CD4-positive, alpha-beta memory T cell (primary cell): Measurements from ENCODE around the gene TTLL11. TPM values are rescaled to one million over a fixed set of nuclear protein-coding genes. Genes with fewer than 3 reads are reported as not detected.

Experiments
- CTCF ChIA-PET: fragments of 350-600 bp; sonication (Branson Sonifier 250); formaldehyde crosslinking; loops from one replicate; lab custom pipeline; 2021; ENCODE audit warnings: inconsistent platforms; ENCODE audit not compliant: partially characterized antibody; lab: Charles Lee
- POLR2A ChIA-PET: fragments of 350-600 bp; sonication (Branson Sonifier 250); formaldehyde crosslinking; loops from one replicate; lab custom pipeline; 2021; ENCODE audit not compliant: partially characterized antibody; lab: Charles Lee
- DNase-seq, 5 donors: peaks; one replicate each; pipeline versions ENCODE4 v3.0.0 to v3.0.0-alpha.2; 2020 to 2022; ENCODE audit warnings: mixed read lengths in 1 of 5
- H3K27ac ChIP-seq: one replicate; pipeline ENCODE4 v1.7.0; 2013; ENCODE audit warnings: low read depth, low read length
- H3K27me3 ChIP-seq: 2 replicates; pipeline ENCODE4 v1.7.0; 2013; ENCODE audit warnings: mild to moderate bottlenecking, low read length, moderate library complexity; ENCODE audit not compliant: insufficient read depth
- H3K36me3 ChIP-seq: 2 replicates; pipeline ENCODE4 v1.7.0; 2013; ENCODE audit warnings: mild to moderate bottlenecking, low read length, moderate library complexity; ENCODE audit not compliant: insufficient read depth
- H3K4me1 ChIP-seq: 2 replicates; pipeline ENCODE4 v1.7.0; 2013; ENCODE audit warnings: mild to moderate bottlenecking, low read length, moderate library complexity; ENCODE audit not compliant: insufficient read depth
- H3K4me3 ChIP-seq, 2 donors: one replicate each; pipeline ENCODE4 v1.7.0; 2013; ENCODE audit warnings: low read length in 2 of 2, mild to moderate bottlenecking in 1 of 2
- H3K9me3 ChIP-seq, 2 donors: one replicate each; pipeline ENCODE4 v1.7.0; 2013; ENCODE audit warnings: low read length in 2 of 2, control low read depth in 1 of 2; ENCODE audit not compliant: control insufficient read depth in 1 of 2
- H3K27ac Mint-ChIP-seq, 7 donors: one replicate each; pipeline ENCODE4 v1.8.0; 2020 to 2021; ENCODE audit warnings: mixed read lengths in 7 of 7, mild to moderate bottlenecking in 6 of 7, inconsistent platforms in 3 of 7, moderate library complexity in 3 of 7
- H3K27me3 Mint-ChIP-seq, 2 donors: one replicate each; pipeline ENCODE4 v1.8.0; 2020 to 2021; ENCODE audit warnings: mixed read lengths in 2 of 2
- H3K36me3 Mint-ChIP-seq, 2 donors: one replicate each; pipeline ENCODE4 v1.8.0; 2020 to 2021; ENCODE audit warnings: mixed read lengths in 2 of 2, inconsistent platforms in 1 of 2, mild to moderate bottlenecking in 1 of 2
- H3K4me1 Mint-ChIP-seq, 4 donors: one replicate each; pipeline ENCODE4 v1.8.0; 2020 to 2021; ENCODE audit warnings: mixed read lengths in 4 of 4, mild to moderate bottlenecking in 1 of 4
- H3K4me3 Mint-ChIP-seq, 8 donors: one replicate each; pipeline ENCODE4 v1.8.0; 2020 to 2021; ENCODE audit warnings: mixed read lengths in 8 of 8, mild to moderate bottlenecking in 7 of 8, moderate library complexity in 6 of 8, inconsistent platforms in 3 of 8
- H3K9me3 Mint-ChIP-seq, 8 donors: one replicate each; pipeline ENCODE4 v1.8.0; 2020 to 2021; ENCODE audit warnings: mixed read lengths in 8 of 8, mild to moderate bottlenecking in 5 of 8, inconsistent platforms in 3 of 8, moderate library complexity in 1 of 8
- intact Hi-C: fragments of 100-400 bp; cut with micrococcal nuclease; formaldehyde crosslinking; loops from one replicate; pipeline ENCODE4 v1.15.1; 2023
- polyA plus RNA-seq, 2 donors: library from polyadenylated mRNA; unstranded; fragments of 300-500 nt; fragmentation: Illumina TruSeq; gene quantifications; one replicate each; pipeline ENCODE4 v1.2.3, GENCODE V29; 2021
- total RNA-seq, 2 experiments: library from RNA; stranded (reverse); gene quantifications; one replicate each; pipeline ENCODE4 v1.2.3, GENCODE V29; 2021

Gene TTLL11
- total and polyA plus RNA-seq, 4 experiments from 2014 or later, result 2.7 to 7.8 (median 3.1) TPM

DNA sequence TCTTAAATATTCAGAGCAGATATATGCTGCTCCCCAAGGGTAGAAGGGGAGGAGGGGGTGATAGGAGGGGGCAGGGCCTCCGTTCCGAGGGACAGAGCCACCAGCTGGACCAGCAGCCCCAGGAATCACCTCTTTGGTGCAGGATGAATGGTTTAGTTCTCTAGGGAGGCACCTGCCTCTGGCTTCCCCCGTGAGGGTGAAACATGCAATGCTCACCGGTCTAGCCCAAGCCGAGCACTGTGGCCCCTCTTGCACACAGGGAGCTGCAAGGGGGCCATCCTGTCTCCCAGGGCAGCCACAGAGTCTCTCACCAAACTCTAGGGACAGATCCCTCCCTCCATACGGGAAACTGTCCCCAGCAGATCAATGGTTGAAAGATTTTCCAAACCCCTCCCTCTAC, 278.0 kb downstream of the TTLL11 start:
- Histone ChIP-seq H3K4me1 (no peaks in the 10 kb centered on the region), H3K27me3 (no peaks in the 10 kb centered on the region), H3K27ac (no peak overlapping the region), H3K4me3 (no peak overlapping the region), H3K9me3 (no peaks in the 10 kb centered on the region), H3K36me3 (no peaks in the 10 kb centered on the region)
- CTCF ChIA-PET, result no interaction called here
- Mint-ChIP-seq H3K9me3 (no peaks in the 10 kb centered on the region), H3K27me3 (no peaks in the 10 kb centered on the region), H3K27ac (no peak overlapping the region), H3K4me1 (no peaks in the 10 kb centered on the region), H3K36me3 (no peaks in the 10 kb centered on the region), H3K4me3 (no peak overlapping the region)
- no peak for DNase-seq
- intact Hi-C loops, result no loop called here
- POLR2A ChIA-PET, result no interaction called here

DNA sequence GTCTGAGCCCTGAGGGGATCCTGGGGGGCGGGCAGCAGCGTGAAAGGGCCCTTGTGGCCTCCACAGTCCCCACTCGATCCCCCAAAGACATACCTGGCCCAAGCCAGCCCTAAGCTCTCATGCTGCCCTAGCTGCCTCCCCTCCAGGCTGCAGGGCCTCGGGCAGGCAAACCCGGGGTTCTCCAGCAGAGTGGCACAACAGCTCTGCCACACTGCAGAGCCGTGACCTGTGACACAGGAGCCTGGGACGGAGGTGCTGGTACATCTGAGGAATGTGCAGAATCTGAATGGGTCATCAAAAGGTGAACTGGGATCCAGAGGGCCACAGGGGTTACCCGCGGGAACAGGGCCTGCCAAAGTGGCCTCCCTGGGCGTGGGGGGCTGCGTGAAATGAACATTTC, 278.5 kb downstream of the TTLL11 start:
- H3K27me3 Mint-ChIP-seq, result no peaks in the 10 kb centered on the region
- H3K36me3 Mint-ChIP-seq, result no peaks in the 10 kb centered on the region
- H3K9me3 Mint-ChIP-seq, result no peaks in the 10 kb centered on the region
- no peak overlapping the region for H3K4me3 Mint-ChIP-seq
- no peaks in the 10 kb centered on the region for H3K36me3 ChIP-seq
- no peak overlapping the region for H3K4me3 ChIP-seq
- no peak overlapping the region for H3K27ac Mint-ChIP-seq
- ChIA-PET CTCF (no interaction called here), POLR2A (no interaction called here)
- H3K4me1 ChIP-seq, result no peaks in the 10 kb centered on the region
- H3K27ac ChIP-seq, result no peak overlapping the region
- H3K9me3 ChIP-seq, result no peaks in the 10 kb centered on the region
- no peak for DNase-seq
- intact Hi-C loops, result no loop called here
- H3K4me1 Mint-ChIP-seq, result no peaks in the 10 kb centered on the region
- H3K27me3 ChIP-seq, result no peaks in the 10 kb centered on the region

DNA sequence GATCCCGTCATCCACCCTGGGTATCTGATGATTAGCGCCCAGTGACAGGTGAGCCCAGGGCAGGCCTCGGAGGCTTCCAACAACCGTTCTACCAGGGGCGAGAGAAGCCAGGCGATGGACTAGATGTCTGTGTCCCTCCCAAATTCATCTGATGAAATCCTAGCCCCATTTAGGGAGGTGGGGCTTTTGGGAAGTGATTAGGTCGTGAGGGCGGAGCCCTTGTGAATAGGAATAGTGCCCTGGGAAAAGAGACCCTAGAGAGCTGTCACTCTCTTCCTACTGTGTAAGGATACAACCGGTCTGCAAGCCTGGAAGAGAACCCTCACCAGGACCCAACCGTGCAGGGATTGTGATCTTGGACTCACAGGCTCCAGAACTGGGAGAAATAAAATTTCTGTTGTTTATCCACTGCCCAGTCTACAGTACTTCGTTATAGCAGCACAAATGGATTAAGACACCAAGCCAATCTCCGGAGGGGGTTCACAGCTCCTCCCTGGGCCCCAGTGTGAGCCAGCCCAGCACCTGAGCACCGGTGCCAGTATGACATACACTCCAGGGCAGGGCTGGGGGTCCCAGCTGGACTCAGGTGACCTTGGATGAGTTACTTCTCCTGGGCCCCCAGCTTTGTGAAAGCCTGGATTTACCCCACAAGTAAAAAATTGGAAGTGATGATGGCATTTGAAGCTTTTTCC, 279.4 kb downstream of the TTLL11 start:
- no peaks in the 10 kb centered on the region for H3K36me3 ChIP-seq
- H3K9me3 ChIP-seq, result no peaks in the 10 kb centered on the region
- no peak for DNase-seq
- no peaks in the 10 kb centered on the region for H3K27me3 Mint-ChIP-seq
- no peaks in the 10 kb centered on the region for H3K27me3 ChIP-seq
- H3K36me3 Mint-ChIP-seq, result no peaks in the 10 kb centered on the region
- intact Hi-C loops, result no loop called here
- no peak overlapping the region for H3K27ac ChIP-seq
- no peak overlapping the region for H3K4me3 ChIP-seq
- ChIA-PET POLR2A (no interaction called here), CTCF (no interaction called here)
- H3K27ac Mint-ChIP-seq, result no peak overlapping the region
- no peaks in the 10 kb centered on the region for H3K4me1 ChIP-seq
- no peaks in the 10 kb centered on the region for H3K9me3 Mint-ChIP-seq
- no peaks in the 10 kb centered on the region for H3K4me1 Mint-ChIP-seq
- H3K4me3 Mint-ChIP-seq, result no peak overlapping the region

DNA sequence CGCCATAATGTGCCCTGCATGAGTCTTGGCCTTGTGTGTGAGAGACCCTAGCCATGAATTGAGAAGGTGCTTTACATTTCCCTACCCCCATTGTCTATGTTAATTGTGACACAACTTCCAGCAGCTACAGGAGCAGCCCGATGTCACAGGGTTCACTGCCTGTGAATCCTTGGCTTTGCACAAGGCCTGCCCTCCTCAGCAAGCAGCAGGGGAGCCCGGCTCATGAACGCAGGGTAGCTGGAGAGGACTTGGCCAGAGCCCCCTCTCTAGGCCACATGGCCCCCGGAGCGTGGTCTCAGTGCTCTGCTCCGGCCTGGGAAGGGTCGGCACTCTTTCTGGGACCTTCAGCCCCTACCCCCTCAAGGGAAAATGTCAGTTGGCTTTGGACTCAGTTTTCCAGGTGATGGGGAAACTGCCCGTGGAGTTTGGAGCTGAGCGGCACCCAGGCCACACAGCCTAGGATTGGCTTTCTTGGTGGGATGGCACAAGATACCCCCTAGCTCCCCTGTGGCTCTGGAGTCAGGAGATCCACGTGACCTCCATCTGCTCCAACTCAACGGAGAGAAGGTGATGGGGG, 280.9 kb downstream of the TTLL11 start:
- Mint-ChIP-seq H3K27ac (no peak overlapping the region), H3K27me3 (no peaks in the 10 kb centered on the region), H3K9me3 (no peaks in the 10 kb centered on the region), H3K4me1 (no peaks in the 10 kb centered on the region), H3K4me3 (no peak overlapping the region), H3K36me3 (no peaks in the 10 kb centered on the region)
- no peaks in the 10 kb centered on the region for H3K4me1 ChIP-seq
- no peak overlapping the region for H3K4me3 ChIP-seq
- H3K27me3 ChIP-seq, result no peaks in the 10 kb centered on the region
- POLR2A ChIA-PET, result no interaction called here
- intact Hi-C loops, result no loop called here
- no peaks in the 10 kb centered on the region for H3K36me3 ChIP-seq
- CTCF ChIA-PET, result no interaction called here
- DNase-seq, result no peak
- no peaks in the 10 kb centered on the region for H3K9me3 ChIP-seq
- no peak overlapping the region for H3K27ac ChIP-seq

DNA sequence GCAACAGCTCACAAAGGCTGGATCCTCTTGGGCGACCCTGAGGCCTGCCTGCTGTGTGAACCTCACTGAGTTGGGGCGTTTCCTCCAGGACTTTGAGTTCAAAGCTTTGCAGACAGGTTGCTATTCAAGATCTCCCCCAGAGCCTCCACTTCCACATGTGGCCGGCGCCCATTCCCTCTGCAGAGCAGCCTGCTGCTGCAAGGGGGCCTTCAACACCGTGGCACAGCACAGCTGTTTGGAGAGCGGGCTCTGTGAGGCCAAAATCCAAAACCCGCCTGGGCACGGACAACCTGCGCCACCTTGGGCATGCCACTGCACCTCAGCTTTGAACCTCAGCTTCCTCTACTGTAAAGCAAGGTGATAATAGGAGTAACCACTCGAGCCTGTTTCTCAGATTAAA, 281.4 kb downstream of the TTLL11 start:
- H3K27ac Mint-ChIP-seq, result no peak overlapping the region
- H3K36me3 Mint-ChIP-seq, result no peaks in the 10 kb centered on the region
- POLR2A ChIA-PET, result no interaction called here
- no peak overlapping the region for H3K4me3 Mint-ChIP-seq
- Histone ChIP-seq H3K4me1 (no peaks in the 10 kb centered on the region), H3K4me3 (no peak overlapping the region), H3K27me3 (no peaks in the 10 kb centered on the region), H3K36me3 (no peaks in the 10 kb centered on the region), H3K27ac (no peak overlapping the region), H3K9me3 (no peaks in the 10 kb centered on the region)
- H3K9me3 Mint-ChIP-seq, result no peaks in the 10 kb centered on the region
- CTCF ChIA-PET, result no interaction called here
- DNase-seq, result no peak
- H3K27me3 Mint-ChIP-seq, result no peaks in the 10 kb centered on the region
- H3K4me1 Mint-ChIP-seq, result no peaks in the 10 kb centered on the region
- intact Hi-C loops, result no loop called here

DNA sequence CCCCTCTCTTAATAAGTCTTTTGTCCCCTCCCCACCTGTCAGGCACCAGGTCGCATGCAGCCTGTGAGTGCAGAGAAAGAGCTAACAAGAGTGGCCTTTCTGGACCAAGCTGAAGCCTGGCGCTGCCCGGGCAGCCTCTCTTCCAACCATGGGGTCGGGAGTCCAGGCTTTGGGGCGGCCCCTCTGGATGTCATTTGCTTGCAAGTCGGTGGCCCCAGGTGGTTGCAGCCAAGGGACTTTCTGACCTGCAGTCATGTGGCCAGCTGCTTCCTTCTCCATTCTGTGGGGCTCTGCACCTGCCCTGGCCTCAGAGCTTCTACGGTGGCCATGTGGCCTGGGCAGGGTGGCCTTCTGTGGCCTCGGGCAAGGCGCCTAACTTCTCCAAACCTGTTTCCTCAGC, 282.0 kb downstream of the TTLL11 start:
- Mint-ChIP-seq H3K9me3 (no peaks in the 10 kb centered on the region), H3K27ac (no peak overlapping the region), H3K4me1 (no peaks in the 10 kb centered on the region), H3K4me3 (no peak overlapping the region), H3K36me3 (no peaks in the 10 kb centered on the region), H3K27me3 (no peaks in the 10 kb centered on the region)
- ChIA-PET POLR2A (no interaction called here), CTCF (no interaction called here)
- Histone ChIP-seq H3K27me3 (no peaks in the 10 kb centered on the region), H3K27ac (no peak overlapping the region), H3K9me3 (no peaks in the 10 kb centered on the region), H3K36me3 (no peaks in the 10 kb centered on the region), H3K4me1 (no peaks in the 10 kb centered on the region), H3K4me3 (no peak overlapping the region)
- no peak for DNase-seq
- intact Hi-C loops, result no loop called here

DNA sequence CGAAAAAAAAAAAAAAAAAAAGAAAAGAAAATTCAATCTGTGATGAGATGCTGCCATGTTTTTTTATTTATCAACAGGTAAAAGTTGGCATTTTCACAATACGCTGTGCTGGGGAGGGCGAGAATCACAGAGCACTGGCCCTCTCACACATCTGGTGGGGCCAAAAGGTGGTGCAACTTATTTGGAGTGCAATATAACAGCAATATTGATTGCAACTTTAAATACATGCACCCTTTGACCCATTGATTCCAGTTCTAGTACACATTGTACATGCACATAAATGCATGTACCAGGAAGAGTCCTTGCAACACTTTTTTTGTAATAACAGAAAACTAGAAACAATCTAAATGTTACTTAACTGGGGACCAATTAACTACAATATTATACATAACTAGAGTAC, 282.6 kb downstream of the TTLL11 start:
- no peaks in the 10 kb centered on the region for H3K9me3 ChIP-seq
- CTCF ChIA-PET, result no interaction called here
- no peak for DNase-seq
- POLR2A ChIA-PET, result no interaction called here
- H3K4me1 ChIP-seq, result no peaks in the 10 kb centered on the region
- no peak overlapping the region for H3K27ac Mint-ChIP-seq
- no peaks in the 10 kb centered on the region for H3K27me3 Mint-ChIP-seq
- H3K27ac ChIP-seq, result no peak overlapping the region
- H3K36me3 ChIP-seq, result no peaks in the 10 kb centered on the region
- no peak overlapping the region for H3K4me3 Mint-ChIP-seq
- no peaks in the 10 kb centered on the region for H3K36me3 Mint-ChIP-seq
- intact Hi-C loops, result no loop called here
- H3K4me1 Mint-ChIP-seq, result no peaks in the 10 kb centered on the region
- H3K27me3 ChIP-seq, result no peaks in the 10 kb centered on the region
- H3K9me3 Mint-ChIP-seq, result no peaks in the 10 kb centered on the region
- H3K4me3 ChIP-seq, result no peak overlapping the region
